ENCODE data around the gene ARHGAP27. TPM values are rescaled to one million over a fixed set of nuclear protein-coding genes. Genes with fewer than 3 reads are reported as not detected.

ARHGAP27 gene
- total and polyA plus RNA-seq, 2 of the 13 experiments (the other 11 are each of a cell fraction or from before 2014, with no cell fraction given) = 15.5 to 18.9 TPM

DNA sequence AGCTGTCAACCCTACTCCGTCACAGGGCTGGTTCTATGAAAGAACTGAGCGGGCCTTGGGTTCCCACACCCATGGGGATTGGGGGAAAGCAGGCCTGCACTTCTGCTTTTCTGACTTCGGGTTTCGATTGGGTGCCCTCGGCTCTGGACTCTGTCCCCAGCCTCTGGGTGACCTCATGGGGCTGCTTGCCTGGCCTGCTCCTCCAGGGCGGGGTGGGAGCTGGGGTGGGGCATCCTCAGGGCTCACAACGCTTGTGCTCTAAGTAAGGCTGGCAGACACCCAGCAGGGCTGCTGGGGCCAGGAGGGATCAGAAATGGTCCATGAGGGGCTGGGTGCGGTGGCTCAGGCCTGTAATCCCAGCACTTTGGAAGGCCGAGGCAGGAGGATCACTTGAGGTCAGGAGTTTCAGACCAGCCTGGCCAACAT lies 19.2 kb downstream of the ARHGAP27 start (continued):
- TF ChIP-seq RXRB (CRISPR knock-in tag; IDR thresholded peaks at IDR 0.05; ENCODE audit: borderline replicate concordance) (peak; percentile 50; the same call in 1 of the 2 replicates), PATZ1 (CRISPR knock-in tag; IDR thresholded peaks at IDR 0.05) (peak; percentile 42; the same call in 1 of the 2 replicates), RXRA (CRISPR knock-in tag; IDR thresholded peaks at IDR 0.05) (peak; percentile 76), ZNF687 (CRISPR knock-in tag; IDR thresholded peaks at IDR 0.05) (peak; percentile 76), HNF4G (IDR thresholded peaks at IDR 0.05; ENCODE audit: borderline replicate concordance, low read depth, low read length) (peak; percentile 49), HNF4G (CRISPR knock-in tag; IDR thresholded peaks at IDR 0.05; ENCODE audit: borderline replicate concordance, low read depth) (no peak), ZFY (CRISPR knock-in tag; IDR thresholded peaks at IDR 0.05) (peak; percentile 22; the same call in 1 of the 2 replicates)
- TF ChIP-seq, protein P1, sequence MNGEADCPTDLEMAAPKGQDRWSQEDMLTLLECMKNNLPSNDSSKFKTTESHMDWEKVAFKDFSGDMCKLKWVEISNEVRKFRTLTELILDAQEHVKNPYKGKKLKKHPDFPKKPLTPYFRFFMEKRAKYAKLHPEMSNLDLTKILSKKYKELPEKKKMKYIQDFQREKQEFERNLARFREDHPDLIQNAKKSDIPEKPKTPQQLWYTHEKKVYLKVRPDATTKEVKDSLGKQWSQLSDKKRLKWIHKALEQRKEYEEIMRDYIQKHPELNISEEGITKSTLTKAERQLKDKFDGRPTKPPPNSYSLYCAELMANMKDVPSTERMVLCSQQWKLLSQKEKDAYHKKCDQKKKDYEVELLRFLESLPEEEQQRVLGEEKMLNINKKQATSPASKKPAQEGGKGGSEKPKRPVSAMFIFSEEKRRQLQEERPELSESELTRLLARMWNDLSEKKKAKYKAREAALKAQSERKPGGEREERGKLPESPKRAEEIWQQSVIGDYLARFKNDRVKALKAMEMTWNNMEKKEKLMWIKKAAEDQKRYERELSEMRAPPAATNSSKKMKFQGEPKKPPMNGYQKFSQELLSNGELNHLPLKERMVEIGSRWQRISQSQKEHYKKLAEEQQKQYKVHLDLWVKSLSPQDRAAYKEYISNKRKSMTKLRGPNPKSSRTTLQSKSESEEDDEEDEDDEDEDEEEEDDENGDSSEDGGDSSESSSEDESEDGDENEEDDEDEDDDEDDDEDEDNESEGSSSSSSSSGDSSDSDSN (CRISPR knock-in tag; IDR thresholded peaks at IDR 0.05) = peak; percentile 19; the same call in 1 of the 2 replicates
- TF ChIP-seq, protein P2, sequence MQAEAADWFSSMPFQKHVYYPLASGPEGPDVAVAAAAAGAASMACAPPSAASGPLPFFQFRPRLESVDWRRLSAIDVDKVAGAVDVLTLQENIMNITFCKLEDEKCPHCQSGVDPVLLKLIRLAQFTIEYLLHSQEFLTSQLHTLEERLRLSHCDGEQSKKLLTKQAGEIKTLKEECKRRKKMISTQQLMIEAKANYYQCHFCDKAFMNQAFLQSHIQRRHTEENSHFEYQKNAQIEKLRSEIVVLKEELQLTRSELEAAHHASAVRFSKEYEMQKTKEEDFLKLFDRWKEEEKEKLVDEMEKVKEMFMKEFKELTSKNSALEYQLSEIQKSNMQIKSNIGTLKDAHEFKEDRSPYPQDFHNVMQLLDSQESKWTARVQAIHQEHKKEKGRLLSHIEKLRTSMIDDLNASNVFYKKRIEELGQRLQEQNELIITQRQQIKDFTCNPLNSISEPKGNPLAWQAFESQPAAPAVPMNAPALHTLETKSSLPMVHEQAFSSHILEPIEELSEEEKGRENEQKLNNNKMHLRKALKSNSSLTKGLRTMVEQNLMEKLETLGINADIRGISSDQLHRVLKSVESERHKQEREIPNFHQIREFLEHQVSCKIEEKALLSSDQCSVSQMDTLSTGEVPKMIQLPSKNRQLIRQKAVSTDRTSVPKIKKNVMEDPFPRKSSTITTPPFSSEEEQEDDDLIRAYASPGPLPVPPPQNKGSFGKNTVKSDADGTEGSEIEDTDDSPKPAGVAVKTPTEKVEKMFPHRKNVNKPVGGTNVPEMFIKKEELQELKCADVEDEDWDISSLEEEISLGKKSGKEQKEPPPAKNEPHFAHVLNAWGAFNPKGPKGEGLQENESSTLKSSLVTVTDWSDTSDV (CRISPR knock-in tag; IDR thresholded peaks at IDR 0.05) = 0 out of 2 replicates have a peak, but pooled peaks have one; percentile 4

Measured in HepG2 (cell line).